Muscle layer of duodenum (tissue), 2 donors: ENCODE results near the gene ZFHX3.

Experiments used
- H3K27ac ChIP-seq: one replicate; pipeline ENCODE4 v1.7.0; 2013; ENCODE audit warnings: mild to moderate bottlenecking, low read length
- H3K27me3 ChIP-seq: one replicate; pipeline ENCODE4 v1.7.0; 2013; ENCODE audit warnings: low read depth, mild to moderate bottlenecking, control low read depth, low read length
- H3K36me3 ChIP-seq, 2 donors: one replicate each; pipeline ENCODE4 v1.7.0; 2013; ENCODE audit warnings: low read length in 2 of 2, control low read depth in 1 of 2, mild to moderate bottlenecking in 1 of 2; ENCODE audit not compliant: insufficient read depth in 2 of 2, control insufficient read depth in 1 of 2
- H3K4me1 ChIP-seq, 2 donors: one replicate each; pipeline ENCODE4 v1.7.0; 2013; ENCODE audit warnings: low read length in 2 of 2, mild to moderate bottlenecking in 2 of 2, control low read depth in 1 of 2, moderate library complexity in 1 of 2; ENCODE audit not compliant: insufficient read depth in 2 of 2, control insufficient read depth in 1 of 2
- H3K4me3 ChIP-seq, 2 donors: one replicate each; pipeline ENCODE4 v1.7.0; 2013; ENCODE audit warnings: low read length in 2 of 2, low read depth in 1 of 2, mild to moderate bottlenecking in 1 of 2
- H3K9me3 ChIP-seq, 2 donors: one replicate each; pipeline ENCODE4 v1.7.0; 2013; ENCODE audit warnings: low read length in 2 of 2, control low read depth in 1 of 2, mild to moderate bottlenecking in 1 of 2; ENCODE audit not compliant: control insufficient read depth in 1 of 2
- donor health status: healthy.

The ZFHX3 gene

GRCh38 chr16:72959301-72959996 lies 88.5 kb downstream of the ZFHX3 start:
- peaks cover 0 to 23% of the 10 kb centered on the region in 2 donors for H3K36me3 ChIP-seq
- no peaks in the 10 kb centered on the region for H3K9me3 ChIP-seq
- peaks cover 0 to 3% of the 10 kb centered on the region in 2 donors for H3K4me1 ChIP-seq
- H3K27ac ChIP-seq: no peak overlapping the region
- H3K27me3 ChIP-seq: no peaks in the 10 kb centered on the region
- no peak overlapping the region for H3K4me3 ChIP-seq

- Histone ChIP-seq H3K27ac (no peak overlapping the region), H3K27me3 (no peaks in the 10 kb centered on the region), H3K9me3 (no peaks in the 10 kb centered on the region), H3K4me1 (peaks cover 0 to 3% of the 10 kb centered on the region in 2 donors), H3K36me3 (peaks cover 0 to 23% of the 10 kb centered on the region in 2 donors), H3K4me3 (no peak overlapping the region)
These were observed 89.3 kb downstream of the ZFHX3 start for GRCh38 chr16:72958522-72959076.

GRCh38 chr16:72957303-72958277 lies 90.3 kb downstream of the ZFHX3 start:
- Histone ChIP-seq H3K27ac (no peak overlapping the region), H3K9me3 (no peaks in the 10 kb centered on the region), H3K27me3 (no peaks in the 10 kb centered on the region), H3K4me3 (no peak overlapping the region), H3K36me3 (peaks cover 0 to 23% of the 10 kb centered on the region in 2 donors), H3K4me1 (peaks cover 0 to 2% of the 10 kb centered on the region in 2 donors)

GRCh38 chr16:72956124-72957064 lies 91.5 kb downstream of the ZFHX3 start:
- Histone ChIP-seq H3K4me3 (no peak overlapping the region), H3K36me3 (peaks cover 0 to 23% of the 10 kb centered on the region in 2 donors), H3K9me3 (no peaks in the 10 kb centered on the region), H3K27me3 (no peaks in the 10 kb centered on the region), H3K4me1 (no peaks in the 10 kb centered on the region), H3K27ac (no peak overlapping the region)

GRCh38 chr16:72952811-72953271 lies 95.1 kb downstream of the ZFHX3 start:
- Histone ChIP-seq H3K36me3 (peaks cover 13 to 18% of the 10 kb centered on the region in 2 donors), H3K27me3 (no peaks in the 10 kb centered on the region), H3K27ac (no peak overlapping the region), H3K4me1 (no peaks in the 10 kb centered on the region), H3K4me3 (no peak overlapping the region), H3K9me3 (no peaks in the 10 kb centered on the region)

- no peak overlapping the region for H3K4me3 ChIP-seq
- H3K4me1 ChIP-seq: no peaks in the 10 kb centered on the region
- H3K36me3 ChIP-seq: peaks cover 13 to 17% of the 10 kb centered on the region in 2 donors
- no peak overlapping the region for H3K27ac ChIP-seq
- no peaks in the 10 kb centered on the region for H3K27me3 ChIP-seq
- H3K9me3 ChIP-seq: no peaks in the 10 kb centered on the region
These were observed 95.5 kb downstream of the ZFHX3 start for GRCh38 chr16:72952404-72952803.

- H3K27ac ChIP-seq: no peak overlapping the region
- H3K4me1 ChIP-seq: peaks cover 0 to 4% of the 10 kb centered on the region in 2 donors
- H3K9me3 ChIP-seq: no peaks in the 10 kb centered on the region
- no peak overlapping the region for H3K4me3 ChIP-seq
- no peaks in the 10 kb centered on the region for H3K27me3 ChIP-seq
- H3K36me3 ChIP-seq: peaks cover 13 to 17% of the 10 kb centered on the region in 2 donors
These were observed 96.0 kb downstream of the ZFHX3 start for GRCh38 chr16:72951916-72952315.

- peaks cover 0 to 4% of the 10 kb centered on the region in 2 donors for H3K4me1 ChIP-seq
- H3K36me3 ChIP-seq: peaks cover 13 to 17% of the 10 kb centered on the region in 2 donors
- no peak overlapping the region for H3K4me3 ChIP-seq
- H3K27me3 ChIP-seq: no peaks in the 10 kb centered on the region
- H3K9me3 ChIP-seq: no peaks in the 10 kb centered on the region
- H3K27ac ChIP-seq: no peak overlapping the region
These were observed 97.3 kb downstream of the ZFHX3 start for GRCh38 chr16:72950669-72951068.

- H3K27me3 ChIP-seq: no peaks in the 10 kb centered on the region
- no peak overlapping the region for H3K27ac ChIP-seq
- no peaks in the 10 kb centered on the region for H3K9me3 ChIP-seq
- H3K4me1 ChIP-seq: peaks cover 0 to 4% of the 10 kb centered on the region in 2 donors
- H3K4me3 ChIP-seq: no peak overlapping the region
- H3K36me3 ChIP-seq: peaks cover 13 to 17% of the 10 kb centered on the region in 2 donors
These were observed 99.6 kb downstream of the ZFHX3 start for GRCh38 chr16:72948238-72948829.
